ENCODE results near the gene IGFBP1.
"Not testable (repeated sequence)": the region's sequence is repeated elsewhere in the genome, so short reads cannot be mapped to it uniquely, and the experiment has no call there.

The IGFBP1 gene

DNA sequence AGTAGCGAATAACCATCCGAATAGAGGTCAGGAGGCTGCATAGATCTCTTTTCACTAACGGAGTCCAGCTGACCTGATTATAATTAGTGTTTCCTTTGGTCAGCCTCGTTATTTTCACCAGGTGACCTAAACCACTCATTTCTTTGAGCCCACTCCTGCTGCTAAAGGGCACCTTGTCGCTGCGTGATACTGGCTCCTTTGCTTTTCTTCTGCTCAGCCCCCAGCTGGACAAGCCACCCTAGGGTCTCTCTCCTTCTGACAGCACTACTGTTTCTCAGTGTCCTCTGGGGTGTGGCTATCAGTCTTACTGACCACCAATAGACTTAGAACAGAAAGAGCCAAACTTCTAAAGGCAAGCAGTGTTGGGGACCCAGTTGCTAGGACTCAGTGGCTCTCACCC, 35.5 kb downstream of the IGFBP1 start:
- Histone ChIP-seq H3K4me3 (ENCODE audit: low read depth in 1 of 5, low read length in 5 of 5) (no peak overlapping the region), H3K27ac (ENCODE audit: low read depth, low read length) (no peak overlapping the region), H3K4me1 (ENCODE audit: control insufficient read depth in 5 of 5, insufficient read depth in 5 of 5, low read length in 5 of 5) (peaks cover 2 to 49% (median 43%) of the 10 kb centered on the region in 5 donors), H3K9ac (ENCODE audit: low read length in 5 of 5) (no peak overlapping the region), H3K9me3 (ENCODE audit: control insufficient read depth in 5 of 5, low read length in 5 of 5) (peaks cover 0 to 2% (median 0%) of the 10 kb centered on the region in 5 donors), H3K36me3 (ENCODE audit: control insufficient read depth in 5 of 5, insufficient read depth in 5 of 5, low read length in 5 of 5) (no peaks in the 10 kb centered on the region), H3K27me3 (ENCODE audit: control insufficient read depth in 5 of 5, insufficient read depth in 4 of 5, low read length in 5 of 5) (peaks cover 0 to 14% (median 7%) of the 10 kb centered on the region in 5 donors)

DNA sequence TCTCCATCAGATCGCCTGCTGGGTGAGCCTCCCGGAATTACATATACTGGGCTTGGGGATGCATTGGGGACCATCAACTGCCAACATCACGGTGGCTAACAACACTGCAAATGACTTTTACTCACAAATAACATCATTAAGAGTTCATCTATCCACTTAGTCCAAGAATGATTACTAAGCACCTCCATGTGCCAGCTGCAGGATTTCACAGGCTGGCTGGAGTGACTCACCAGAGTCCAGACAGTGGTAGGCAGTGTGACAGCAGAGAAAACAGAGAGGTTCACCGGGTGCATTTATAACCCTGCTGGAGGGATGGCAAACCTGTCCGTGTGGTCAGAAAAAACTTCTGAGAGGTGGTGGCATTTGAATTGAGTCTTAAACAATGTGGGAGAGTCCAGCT, 36.0 kb downstream of the IGFBP1 start:
- Histone ChIP-seq H3K4me1 (ENCODE audit: control insufficient read depth in 5 of 5, insufficient read depth in 5 of 5, low read length in 5 of 5) (peaks cover 2 to 45% (median 42%) of the 10 kb centered on the region in 5 donors), H3K27me3 (ENCODE audit: control insufficient read depth in 5 of 5, insufficient read depth in 4 of 5, low read length in 5 of 5) (peaks cover 0 to 12% (median 6%) of the 10 kb centered on the region in 5 donors), H3K36me3 (ENCODE audit: control insufficient read depth in 5 of 5, insufficient read depth in 5 of 5, low read length in 5 of 5) (no peaks in the 10 kb centered on the region), H3K9me3 (ENCODE audit: control insufficient read depth in 5 of 5, low read length in 5 of 5) (peaks cover 0 to 2% (median 0%) of the 10 kb centered on the region in 5 donors), H3K27ac (ENCODE audit: low read depth, low read length) (no peak overlapping the region), H3K4me3 (ENCODE audit: low read depth in 1 of 5, low read length in 5 of 5) (no peak overlapping the region), H3K9ac (ENCODE audit: low read length in 5 of 5) (no peak overlapping the region)

DNA sequence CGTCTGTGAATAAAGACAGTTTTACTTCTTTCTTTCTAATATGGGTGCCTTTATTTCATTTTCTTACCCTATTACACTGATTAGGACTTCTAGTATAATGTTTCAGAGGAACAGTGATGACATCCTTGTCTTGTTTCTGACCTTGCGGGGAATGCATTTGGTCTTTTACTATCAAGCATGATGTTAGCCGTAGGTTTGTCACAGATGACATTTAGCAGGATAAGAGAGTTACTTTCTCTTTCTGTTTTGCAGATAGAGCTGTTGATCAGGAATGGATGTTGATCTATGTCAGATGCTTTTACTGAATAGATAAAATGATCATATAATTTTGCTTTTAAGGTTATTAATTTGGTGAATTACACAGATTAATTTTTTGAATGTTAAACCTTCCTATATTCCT, 39.4 kb downstream of the IGFBP1 start:
- Histone ChIP-seq H3K9me3 (ENCODE audit: control insufficient read depth in 5 of 5, low read length in 5 of 5) (peaks cover 0 to 2% (median 0%) of the 10 kb centered on the region in 5 donors), H3K4me3 (ENCODE audit: low read depth in 1 of 5, low read length in 5 of 5) (no peak overlapping the region), H3K4me1 (ENCODE audit: control insufficient read depth in 5 of 5, insufficient read depth in 5 of 5, low read length in 5 of 5) (peaks cover 0 to 11% (median 11%) of the 10 kb centered on the region in 5 donors), H3K27ac (ENCODE audit: low read depth, low read length) (no peak overlapping the region), H3K27me3 (ENCODE audit: control insufficient read depth in 5 of 5, insufficient read depth in 4 of 5, low read length in 5 of 5) (no peaks in the 10 kb centered on the region), H3K36me3 (ENCODE audit: control insufficient read depth in 5 of 5, insufficient read depth in 5 of 5, low read length in 5 of 5) (no peaks in the 10 kb centered on the region), H3K9ac (ENCODE audit: low read length in 5 of 5) (no peak overlapping the region)

DNA sequence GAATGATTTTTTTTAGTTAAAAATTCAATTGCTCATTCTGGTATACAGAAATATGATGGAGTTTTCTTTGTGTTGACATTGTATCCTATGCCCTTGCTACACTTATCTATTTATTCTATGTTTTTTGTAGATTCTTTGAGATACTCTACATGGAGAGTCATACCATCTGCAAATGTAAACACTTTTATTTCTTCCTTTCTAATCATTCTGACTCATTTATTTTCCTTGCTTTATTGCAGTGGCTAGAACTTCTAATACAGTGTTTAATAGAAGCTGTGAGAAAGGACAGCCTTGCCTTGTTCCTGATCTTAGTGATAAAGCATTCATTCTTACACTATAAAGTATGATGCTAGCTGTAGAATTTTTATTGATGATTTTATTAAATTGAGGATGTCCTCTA, 42.7 kb downstream of the IGFBP1 start:
- no peaks in the 10 kb centered on the region for H3K36me3 ChIP-seq (ENCODE audit: control insufficient read depth in 5 of 5, insufficient read depth in 5 of 5, low read length in 5 of 5)
- H3K4me1 ChIP-seq (ENCODE audit: control insufficient read depth in 5 of 5, insufficient read depth in 5 of 5, low read length in 5 of 5) = no peaks in the 10 kb centered on the region
- H3K27ac ChIP-seq (ENCODE audit: low read depth, low read length) = no peak overlapping the region
- no peaks in the 10 kb centered on the region for H3K27me3 ChIP-seq (ENCODE audit: control insufficient read depth in 5 of 5, insufficient read depth in 4 of 5, low read length in 5 of 5)
- H3K9me3 ChIP-seq (ENCODE audit: control insufficient read depth in 5 of 5, low read length in 5 of 5) = peaks cover 0 to 2% (median 0%) of the 10 kb centered on the region in 5 donors
- no peak overlapping the region for H3K9ac ChIP-seq (ENCODE audit: low read length in 5 of 5)
- no peak overlapping the region for H3K4me3 ChIP-seq (ENCODE audit: low read depth in 1 of 5, low read length in 5 of 5)

DNA sequence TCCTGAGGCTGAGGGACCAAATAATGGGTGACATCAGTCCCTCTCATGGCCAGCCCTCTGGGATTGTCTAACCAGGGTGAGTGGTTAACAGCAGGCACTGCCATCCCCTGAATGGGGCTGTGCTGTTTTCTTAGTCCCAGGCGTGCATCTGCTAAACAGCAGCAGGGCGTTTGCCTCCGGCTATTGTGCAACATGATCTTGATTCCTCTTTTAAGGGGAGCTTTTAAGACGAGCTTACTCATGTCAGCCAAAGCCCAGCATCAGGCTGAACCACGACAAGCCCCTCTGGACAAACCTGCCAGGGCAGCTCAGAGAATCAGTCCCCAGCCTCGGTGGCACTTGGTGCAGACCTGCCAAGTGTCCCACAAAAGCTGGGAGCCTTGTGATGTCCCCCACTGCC, 49.0 kb downstream of the IGFBP1 start:
- Histone ChIP-seq H3K4me1 (ENCODE audit: control insufficient read depth in 5 of 5, insufficient read depth in 5 of 5, low read length in 5 of 5) (no peaks in the 10 kb centered on the region), H3K4me3 (ENCODE audit: low read depth in 1 of 5, low read length in 5 of 5) (no peak overlapping the region), H3K9me3 (ENCODE audit: control insufficient read depth in 5 of 5, low read length in 5 of 5) (no peaks in the 10 kb centered on the region), H3K9ac (ENCODE audit: low read length in 5 of 5) (no peak overlapping the region), H3K27me3 (ENCODE audit: control insufficient read depth in 5 of 5, insufficient read depth in 4 of 5, low read length in 5 of 5) (peaks cover 0 to 3% (median 0%) of the 10 kb centered on the region in 5 donors), H3K36me3 (ENCODE audit: control insufficient read depth in 5 of 5, insufficient read depth in 5 of 5, low read length in 5 of 5) (no peaks in the 10 kb centered on the region), H3K27ac (ENCODE audit: low read depth, low read length) (no peak overlapping the region)

DNA sequence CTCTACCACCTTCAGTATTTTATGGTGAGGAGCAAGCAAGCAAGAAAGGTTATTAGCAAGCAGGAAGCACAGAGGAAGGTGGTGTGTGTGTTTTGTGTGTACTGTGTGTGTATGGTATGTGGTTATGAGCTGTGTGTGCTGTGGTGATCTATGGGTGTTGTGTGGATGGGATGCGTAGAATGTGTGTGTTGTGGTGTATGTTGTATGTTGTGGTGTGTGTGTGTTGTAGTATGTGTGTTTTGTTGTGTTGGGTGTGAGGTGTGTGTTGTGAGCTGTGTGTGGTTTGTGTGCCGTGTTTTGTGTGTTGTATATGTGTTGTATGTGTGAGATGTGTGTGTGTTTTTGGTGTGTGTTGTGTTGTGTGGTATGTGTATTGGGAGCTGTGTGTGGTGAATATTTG, 49.6 kb downstream of the IGFBP1 start:
- no peaks in the 10 kb centered on the region for H3K9me3 ChIP-seq (ENCODE audit: control insufficient read depth in 5 of 5, low read length in 5 of 5)
- H3K9ac ChIP-seq (ENCODE audit: low read length in 5 of 5) = no peak overlapping the region
- H3K27ac ChIP-seq (ENCODE audit: low read depth, low read length) = no peak overlapping the region
- H3K27me3 ChIP-seq (ENCODE audit: control insufficient read depth in 5 of 5, insufficient read depth in 4 of 5, low read length in 5 of 5) = peaks cover 0 to 3% (median 0%) of the 10 kb centered on the region in 5 donors
- H3K4me1 ChIP-seq (ENCODE audit: control insufficient read depth in 5 of 5, insufficient read depth in 5 of 5, low read length in 5 of 5) = no peaks in the 10 kb centered on the region
- H3K4me3 ChIP-seq (ENCODE audit: low read depth in 1 of 5, low read length in 5 of 5) = no peak overlapping the region
- no peaks in the 10 kb centered on the region for H3K36me3 ChIP-seq (ENCODE audit: control insufficient read depth in 5 of 5, insufficient read depth in 5 of 5, low read length in 5 of 5)

DNA sequence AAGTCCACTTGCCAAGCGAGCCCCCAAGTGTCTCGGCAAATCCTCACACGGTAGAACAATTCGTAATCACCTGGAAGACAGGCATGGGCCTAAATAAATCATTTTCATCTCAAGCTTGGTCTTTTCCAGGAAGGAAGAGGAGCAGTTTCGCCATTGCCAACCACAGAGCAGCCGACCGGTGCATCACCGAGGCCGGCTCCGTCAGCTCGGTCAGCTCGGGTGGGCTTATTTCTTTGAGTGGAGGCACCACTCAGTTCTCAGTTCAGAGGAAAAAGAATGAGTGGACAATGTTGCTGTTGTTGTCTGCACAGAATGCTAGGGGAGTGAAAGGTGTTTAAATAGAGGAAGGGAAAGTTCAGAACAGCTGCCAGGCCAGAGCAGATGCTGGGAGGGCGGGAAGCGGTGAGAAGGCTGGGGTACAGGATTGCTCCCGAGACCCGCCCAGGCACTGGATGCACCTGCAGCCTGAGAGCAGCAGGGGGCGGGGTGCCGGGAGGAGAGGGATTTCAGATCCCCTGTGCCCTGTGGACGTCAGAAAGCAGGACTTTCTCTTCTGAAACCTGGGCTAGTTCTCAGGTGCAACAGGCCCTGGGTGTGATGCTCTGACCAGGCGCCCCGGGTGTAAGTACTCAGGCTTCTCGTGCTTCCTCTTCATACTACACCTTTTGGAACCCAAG, 50.5 kb downstream of the IGFBP1 start:
- Histone ChIP-seq H3K36me3 (ENCODE audit: control insufficient read depth in 5 of 5, insufficient read depth in 5 of 5, low read length in 5 of 5) (no peaks in the 10 kb centered on the region), H3K27me3 (ENCODE audit: control insufficient read depth in 5 of 5, insufficient read depth in 4 of 5, low read length in 5 of 5) (peaks cover 0 to 3% (median 0%) of the 10 kb centered on the region in 5 donors), H3K4me1 (ENCODE audit: control insufficient read depth in 5 of 5, insufficient read depth in 5 of 5, low read length in 5 of 5) (no peaks in the 10 kb centered on the region), H3K9ac (ENCODE audit: low read length in 5 of 5) (no peak overlapping the region), H3K27ac (ENCODE audit: low read depth, low read length) (no peak overlapping the region), H3K9me3 (ENCODE audit: control insufficient read depth in 5 of 5, low read length in 5 of 5) (no peaks in the 10 kb centered on the region), H3K4me3 (ENCODE audit: low read depth in 1 of 5, low read length in 5 of 5) (no peak overlapping the region)

DNA sequence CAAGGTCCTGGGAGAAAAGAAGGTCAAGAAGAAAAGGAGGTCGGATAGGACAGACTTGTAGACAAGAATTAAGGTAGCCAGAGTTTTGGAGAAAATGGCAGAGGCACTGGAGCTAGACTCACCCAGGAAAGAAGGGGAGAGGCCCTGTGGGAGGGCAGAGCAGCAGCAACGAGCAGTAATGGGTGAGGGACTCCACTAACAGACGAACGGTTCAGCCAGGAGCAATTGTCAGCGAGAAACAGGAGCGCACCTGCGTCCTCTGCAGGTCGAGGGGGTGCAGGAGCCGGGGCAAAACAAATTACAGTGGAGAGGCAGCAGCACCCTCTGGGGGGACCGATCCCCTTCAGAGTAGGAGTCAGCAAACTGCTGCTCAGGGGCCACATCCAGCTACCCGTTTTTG, 51.3 kb downstream of the IGFBP1 start:
- Histone ChIP-seq H3K4me3 (ENCODE audit: low read depth in 1 of 5, low read length in 5 of 5) (no peak overlapping the region), H3K27me3 (ENCODE audit: control insufficient read depth in 5 of 5, insufficient read depth in 4 of 5, low read length in 5 of 5) (peaks cover 0 to 3% (median 0%) of the 10 kb centered on the region in 5 donors), H3K9ac (ENCODE audit: low read length in 5 of 5) (no peak overlapping the region), H3K27ac (ENCODE audit: low read depth, low read length) (no peak overlapping the region), H3K4me1 (ENCODE audit: control insufficient read depth in 5 of 5, insufficient read depth in 5 of 5, low read length in 5 of 5) (no peaks in the 10 kb centered on the region), H3K9me3 (ENCODE audit: control insufficient read depth in 5 of 5, low read length in 5 of 5) (no peaks in the 10 kb centered on the region), H3K36me3 (ENCODE audit: control insufficient read depth in 5 of 5, insufficient read depth in 5 of 5, low read length in 5 of 5) (no peaks in the 10 kb centered on the region)

DNA sequence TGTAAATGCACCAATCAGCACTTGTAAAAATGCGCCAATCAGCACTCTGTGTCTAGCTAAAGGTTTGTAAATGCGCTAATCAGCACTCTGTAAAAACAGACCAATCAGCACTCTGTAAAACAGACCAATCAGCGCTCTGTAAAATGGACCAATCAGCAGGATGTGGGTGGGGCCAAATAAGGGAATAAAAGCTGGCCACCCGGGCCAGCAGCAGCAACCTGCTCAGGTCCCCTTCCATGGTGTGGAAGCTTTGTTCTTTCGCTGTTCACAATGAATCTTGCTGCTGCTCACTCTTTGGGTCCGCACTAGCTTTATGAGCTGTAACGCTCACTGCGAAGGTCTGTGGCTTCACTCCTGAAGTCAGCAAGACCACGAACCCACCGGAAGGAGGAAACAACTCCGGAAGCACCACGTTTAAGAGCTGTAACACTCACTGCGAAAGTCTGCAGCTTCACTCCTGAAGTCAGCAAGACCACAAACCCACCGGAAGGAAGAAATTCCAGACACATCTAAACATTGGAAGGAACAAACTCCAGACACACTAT, 52.0 kb downstream of the IGFBP1 start:
- not testable (repeated sequence) for H3K27ac ChIP-seq (ENCODE audit: low read depth, low read length); H3K9me3 ChIP-seq (ENCODE audit: control insufficient read depth in 5 of 5, low read length in 5 of 5); H3K36me3 ChIP-seq (ENCODE audit: control insufficient read depth in 5 of 5, insufficient read depth in 5 of 5, low read length in 5 of 5); H3K4me1 ChIP-seq (ENCODE audit: control insufficient read depth in 5 of 5, insufficient read depth in 5 of 5, low read length in 5 of 5); H3K9ac ChIP-seq (ENCODE audit: low read length in 5 of 5); H3K4me3 ChIP-seq (ENCODE audit: low read depth in 1 of 5, low read length in 5 of 5); H3K27me3 ChIP-seq (ENCODE audit: control insufficient read depth in 5 of 5, insufficient read depth in 4 of 5, low read length in 5 of 5)

DNA sequence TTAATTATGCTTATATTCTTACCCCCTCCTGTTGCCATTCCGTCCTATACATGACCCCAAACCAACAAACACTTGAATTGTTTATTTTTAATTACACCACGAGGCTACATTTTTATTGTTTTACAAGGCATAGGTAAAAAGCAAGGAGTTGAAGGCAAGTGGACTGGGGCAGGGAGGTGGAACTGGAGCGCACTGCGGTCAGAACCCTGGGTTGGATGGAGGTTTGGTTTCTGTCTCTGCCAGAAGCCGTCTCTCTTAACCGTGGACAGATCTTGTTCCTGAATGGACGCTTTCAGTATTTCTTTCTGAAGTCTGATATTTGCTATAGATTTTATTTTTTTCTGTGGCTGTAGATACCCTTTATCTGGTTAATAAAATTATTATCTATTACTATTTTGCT, 52.7 kb downstream of the IGFBP1 start:
- no peak overlapping the region for H3K4me3 ChIP-seq (ENCODE audit: low read depth in 1 of 5, low read length in 5 of 5)
- H3K9ac ChIP-seq (ENCODE audit: low read length in 5 of 5) = no peak overlapping the region
- H3K36me3 ChIP-seq (ENCODE audit: control insufficient read depth in 5 of 5, insufficient read depth in 5 of 5, low read length in 5 of 5) = no peaks in the 10 kb centered on the region
- H3K27me3 ChIP-seq (ENCODE audit: control insufficient read depth in 5 of 5, insufficient read depth in 4 of 5, low read length in 5 of 5) = peaks cover 0 to 3% (median 0%) of the 10 kb centered on the region in 5 donors
- H3K4me1 ChIP-seq (ENCODE audit: control insufficient read depth in 5 of 5, insufficient read depth in 5 of 5, low read length in 5 of 5) = no peaks in the 10 kb centered on the region
- no peak overlapping the region for H3K27ac ChIP-seq (ENCODE audit: low read depth, low read length)
- no peaks in the 10 kb centered on the region for H3K9me3 ChIP-seq (ENCODE audit: control insufficient read depth in 5 of 5, low read length in 5 of 5)

Measured in subcutaneous abdominal adipose tissue (tissue), 5 donors.